ENCODE data around the gene PRDX6. TPM values are rescaled to one million over a fixed set of nuclear protein-coding genes. Genes with fewer than 3 reads are reported as not detected.

The PRDX6 gene, protein sequence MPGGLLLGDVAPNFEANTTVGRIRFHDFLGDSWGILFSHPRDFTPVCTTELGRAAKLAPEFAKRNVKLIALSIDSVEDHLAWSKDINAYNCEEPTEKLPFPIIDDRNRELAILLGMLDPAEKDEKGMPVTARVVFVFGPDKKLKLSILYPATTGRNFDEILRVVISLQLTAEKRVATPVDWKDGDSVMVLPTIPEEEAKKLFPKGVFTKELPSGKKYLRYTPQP
- 194 and 260 TPM in 2 replicates for total RNA-seq

DNA sequence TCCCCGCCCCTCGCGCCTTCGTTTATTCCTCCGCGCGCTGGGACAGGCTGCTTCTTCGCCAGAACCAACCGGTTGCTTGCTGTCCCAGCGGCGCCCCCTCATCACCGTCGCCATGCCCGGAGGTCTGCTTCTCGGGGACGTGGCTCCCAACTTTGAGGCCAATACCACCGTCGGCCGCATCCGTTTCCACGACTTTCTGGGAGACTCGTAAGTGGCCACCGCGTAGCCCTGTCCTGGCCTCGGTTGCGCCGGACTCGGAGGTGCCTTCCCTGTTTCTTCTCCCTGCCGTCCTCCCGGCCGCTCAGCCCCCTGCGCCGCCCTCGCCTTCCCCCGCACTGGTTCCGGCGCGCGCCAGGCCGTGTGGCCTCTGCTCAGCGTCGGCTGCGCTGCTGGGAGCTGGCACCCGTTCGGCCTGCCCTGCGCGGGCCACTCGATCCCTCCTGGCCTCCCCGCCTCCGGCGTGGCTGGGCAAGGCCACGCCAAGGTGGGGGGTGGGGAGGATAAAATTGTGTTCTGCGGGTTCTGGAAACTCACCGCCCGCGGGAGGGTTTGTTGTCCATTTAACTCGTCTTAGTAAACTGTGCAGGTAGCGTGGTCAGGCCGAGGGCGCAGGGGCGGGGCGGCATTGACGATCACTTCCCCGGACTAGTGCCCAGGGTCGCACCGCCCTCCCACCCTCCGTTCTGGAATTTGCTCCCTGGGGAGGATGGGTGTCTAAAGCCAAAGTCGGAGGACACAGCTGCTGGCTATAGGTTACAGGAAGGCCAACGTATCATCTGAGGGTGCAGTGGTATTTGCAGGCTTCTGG, at the start of gene PRDX6:
PRDX6 (plus strand) TSS at position 50 of the 808 bp plus-strand sequence; CDS start at position 113, 63 bp downstream.

Other genes starting within 250 kb of the PRDX6 start
- gene SLC9C2, start 125.7 kb downstream of the PRDX6 start, total RNA-seq, result 0.32 TPM in 1 of 2 replicates, not detected in the other
- gene TEX50, start 158.0 kb downstream of the PRDX6 start, total RNA-seq, result not detected in 2 replicates
- gene ANKRD45, start 192.5 kb downstream of the PRDX6 start, total RNA-seq, result under 0.01 and 0.46 TPM in 2 replicates
- 32.2 and 47.6 TPM in 2 replicates for gene KLHL20, start 237.6 kb downstream of the PRDX6 start, total RNA-seq